ENCODE data around the gene NEMP1.
A peak's percentile ranks its signal among the peaks of the same experiment; 100 is the strongest.
"Not testable (repeated sequence)": the region's sequence is repeated elsewhere in the genome, so short reads cannot be mapped to it uniquely, and the experiment has no call there.

NEMP1 gene

DNA sequence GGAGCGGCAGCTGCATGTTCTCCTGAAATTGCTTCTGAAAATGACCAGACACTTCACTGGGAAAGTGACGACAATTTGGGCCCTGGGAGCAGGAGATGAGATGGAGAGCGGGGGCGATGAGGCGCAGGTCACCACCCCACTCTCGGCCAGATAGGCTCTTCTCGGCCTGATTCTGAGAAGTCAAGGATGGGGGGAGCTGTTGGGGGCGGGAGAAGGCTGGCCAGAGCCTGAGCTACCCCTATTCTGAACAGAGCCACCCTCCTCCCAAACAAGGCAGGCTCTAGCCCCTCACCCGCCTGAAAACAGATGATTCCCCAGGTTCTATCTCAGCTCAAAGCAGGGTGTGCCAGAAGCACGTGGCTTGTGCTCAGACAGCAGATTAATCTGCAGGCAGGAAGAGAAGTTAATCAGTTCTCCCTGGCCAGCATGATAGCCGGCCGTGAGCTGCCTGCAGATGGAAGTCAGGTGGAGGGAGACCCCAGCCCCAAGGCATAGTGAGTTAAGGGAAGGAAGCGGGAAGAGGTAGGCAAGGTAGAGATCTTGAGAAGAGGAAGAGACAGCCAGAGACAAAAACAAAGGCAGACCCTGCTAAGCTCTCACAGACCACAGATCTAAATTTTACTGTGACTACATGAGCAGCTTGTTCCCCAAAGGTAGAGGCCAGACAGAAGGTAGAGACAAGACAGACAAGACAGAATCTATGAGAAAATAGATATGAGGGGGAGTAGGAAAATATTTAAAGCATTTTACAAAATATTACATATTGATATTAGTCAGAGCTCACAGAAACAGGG, 51.4 kb downstream of the NEMP1 start:
- no peaks in the 10 kb centered on the region for H3K79me2 ChIP-seq (ENCODE audit: control insufficient read depth, insufficient read depth, low read length)
- H3K4ac ChIP-seq (ENCODE audit: low read depth, low read length), result no peak overlapping the region
- H3K9ac ChIP-seq (ENCODE audit: low read length), result peak overlapping the region; percentile 10
- peaks cover 2% of the 10 kb centered on the region for H3K4me1 ChIP-seq (ENCODE audit: control insufficient read depth, low read depth, low read length)
- no peak overlapping the region for H3K23ac ChIP-seq (ENCODE audit: low read length)
- H3K27me3 ChIP-seq (ENCODE audit: insufficient read depth, low read length, poor library complexity), result no peaks in the 10 kb centered on the region
- no peak overlapping the region for H4K8ac ChIP-seq (ENCODE audit: low read depth, low read length)
- H2BK15ac ChIP-seq (replicated peaks; ENCODE audit: low read depth), result no peak overlapping the region
- no peaks in the 10 kb centered on the region for H3K36me3 ChIP-seq (ENCODE audit: control insufficient read depth, insufficient read depth, low read length)
- no peak overlapping the region for H2BK5ac ChIP-seq (ENCODE audit: low read length)
- no CpG with 5 or more reads among the region's 13 CpGs for WGBS (ENCODE audit: extremely low coverage, insufficient coverage, low lambda C conversion rate)
- peak overlapping the region; percentile 31 for H3K56ac ChIP-seq (ENCODE audit: low read length)
- no peak overlapping the region for H3K18ac ChIP-seq (ENCODE audit: low read length)
- peak overlapping the region; percentile 30 for H2AK5ac ChIP-seq (ENCODE audit: low read length)
- H3K4me3 ChIP-seq (ENCODE audit: low read length), result no peak overlapping the region
- no peak overlapping the region for H4K5ac ChIP-seq (ENCODE audit: low read length)
- DNase-seq, result peak; percentile 48
- no peaks in the 10 kb centered on the region for H3K79me1 ChIP-seq (ENCODE audit: low read length)
- H2BK120ac ChIP-seq (ENCODE audit: low read depth, low read length), result no peak overlapping the region
- H3K4me2 ChIP-seq (ENCODE audit: low read length), result no peak overlapping the region
- no peak overlapping the region for H3K27ac ChIP-seq (ENCODE audit: low read depth, low read length)

DNA sequence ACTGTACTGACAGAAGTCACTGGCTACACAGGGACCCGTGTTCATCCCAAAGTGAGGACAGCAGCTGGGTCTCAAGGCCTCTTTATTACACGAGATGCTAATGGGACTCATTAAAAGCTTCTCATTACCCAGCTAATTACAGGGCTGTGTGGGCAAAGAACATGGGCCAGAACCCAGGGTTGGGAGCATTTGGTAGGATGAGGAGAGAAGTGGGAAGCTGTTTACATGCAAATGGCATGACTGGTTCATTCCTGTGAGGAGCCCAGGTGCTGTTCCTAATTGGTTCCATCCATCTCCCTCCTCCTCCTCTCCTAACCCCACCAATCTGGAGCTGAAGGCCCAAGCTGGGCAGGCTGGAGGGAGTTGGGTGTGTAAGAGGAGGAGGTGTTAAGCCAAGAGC, 53.4 kb downstream of the NEMP1 start:
- Histone ChIP-seq H3K4ac (ENCODE audit: low read depth, low read length) (no peak overlapping the region), H3K36me3 (ENCODE audit: control insufficient read depth, insufficient read depth, low read length) (no peaks in the 10 kb centered on the region), H2AK5ac (ENCODE audit: low read length) (no peak overlapping the region), H3K27ac (ENCODE audit: low read depth, low read length) (no peak overlapping the region), H3K27me3 (ENCODE audit: insufficient read depth, low read length, poor library complexity) (no peaks in the 10 kb centered on the region), H2BK5ac (ENCODE audit: low read length) (no peak overlapping the region), H3K4me2 (ENCODE audit: low read length) (no peak overlapping the region), H3K9ac (ENCODE audit: low read length) (no peak overlapping the region), H3K56ac (ENCODE audit: low read length) (no peak overlapping the region), H2BK120ac (ENCODE audit: low read depth, low read length) (no peak overlapping the region), H3K23ac (ENCODE audit: low read length) (no peak overlapping the region), H3K4me1 (ENCODE audit: control insufficient read depth, low read depth, low read length) (peaks cover 2% of the 10 kb centered on the region), H4K5ac (ENCODE audit: low read length) (no peak overlapping the region), H3K18ac (ENCODE audit: low read length) (no peak overlapping the region), H3K79me1 (ENCODE audit: low read length) (no peaks in the 10 kb centered on the region), H4K8ac (ENCODE audit: low read depth, low read length) (no peak overlapping the region), H2BK15ac (replicated peaks; ENCODE audit: low read depth) (no peak overlapping the region), H3K79me2 (ENCODE audit: control insufficient read depth, insufficient read depth, low read length) (no peaks in the 10 kb centered on the region), H3K4me3 (ENCODE audit: low read length) (no peak overlapping the region)
- no peak for DNase-seq
- WGBS (ENCODE audit: extremely low coverage, insufficient coverage, low lambda C conversion rate), result no CpG with 5 or more reads among the region's 2 CpGs

DNA sequence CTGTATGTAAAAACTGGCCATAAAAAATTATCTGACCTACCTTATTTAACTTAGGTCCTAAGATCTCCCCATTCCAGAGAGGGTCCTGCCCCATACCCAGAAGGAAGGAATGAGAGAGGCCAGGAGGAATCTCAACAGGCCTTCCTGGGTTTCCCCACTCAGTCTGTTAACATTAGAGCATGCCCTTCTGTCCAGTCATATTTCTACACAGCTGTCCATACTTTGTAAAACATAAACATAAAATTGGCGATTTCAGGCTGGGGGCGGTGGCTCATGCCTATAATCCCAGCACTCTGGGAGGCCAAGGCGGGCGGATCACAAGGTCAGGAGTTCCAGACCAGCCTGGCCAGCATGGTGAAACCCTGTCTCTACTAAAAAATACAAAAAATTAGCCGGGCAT, 56.3 kb downstream of the NEMP1 start:
- not testable (repeated sequence) for H3K4me3 ChIP-seq (ENCODE audit: low read length); H3K4me2 ChIP-seq (ENCODE audit: low read length); H3K27ac ChIP-seq (ENCODE audit: low read depth, low read length); H3K27me3 ChIP-seq (ENCODE audit: insufficient read depth, low read length, poor library complexity); H3K36me3 ChIP-seq (ENCODE audit: control insufficient read depth, insufficient read depth, low read length); H3K79me2 ChIP-seq (ENCODE audit: control insufficient read depth, insufficient read depth, low read length); H3K9ac ChIP-seq (ENCODE audit: low read length); H2BK120ac ChIP-seq (ENCODE audit: low read depth, low read length); H2BK15ac ChIP-seq (replicated peaks; ENCODE audit: low read depth); H2BK5ac ChIP-seq (ENCODE audit: low read length); H3K4ac ChIP-seq (ENCODE audit: low read depth, low read length); H3K4me1 ChIP-seq (ENCODE audit: control insufficient read depth, low read depth, low read length); H3K18ac ChIP-seq (ENCODE audit: low read length); H3K56ac ChIP-seq (ENCODE audit: low read length); DNase-seq; H2AK5ac ChIP-seq (ENCODE audit: low read length); H3K23ac ChIP-seq (ENCODE audit: low read length); H3K79me1 ChIP-seq (ENCODE audit: low read length); H4K8ac ChIP-seq (ENCODE audit: low read depth, low read length); H4K5ac ChIP-seq (ENCODE audit: low read length)
- no CpG with 5 or more reads among the region's 5 CpGs for WGBS (ENCODE audit: extremely low coverage, insufficient coverage, low lambda C conversion rate)

DNA sequence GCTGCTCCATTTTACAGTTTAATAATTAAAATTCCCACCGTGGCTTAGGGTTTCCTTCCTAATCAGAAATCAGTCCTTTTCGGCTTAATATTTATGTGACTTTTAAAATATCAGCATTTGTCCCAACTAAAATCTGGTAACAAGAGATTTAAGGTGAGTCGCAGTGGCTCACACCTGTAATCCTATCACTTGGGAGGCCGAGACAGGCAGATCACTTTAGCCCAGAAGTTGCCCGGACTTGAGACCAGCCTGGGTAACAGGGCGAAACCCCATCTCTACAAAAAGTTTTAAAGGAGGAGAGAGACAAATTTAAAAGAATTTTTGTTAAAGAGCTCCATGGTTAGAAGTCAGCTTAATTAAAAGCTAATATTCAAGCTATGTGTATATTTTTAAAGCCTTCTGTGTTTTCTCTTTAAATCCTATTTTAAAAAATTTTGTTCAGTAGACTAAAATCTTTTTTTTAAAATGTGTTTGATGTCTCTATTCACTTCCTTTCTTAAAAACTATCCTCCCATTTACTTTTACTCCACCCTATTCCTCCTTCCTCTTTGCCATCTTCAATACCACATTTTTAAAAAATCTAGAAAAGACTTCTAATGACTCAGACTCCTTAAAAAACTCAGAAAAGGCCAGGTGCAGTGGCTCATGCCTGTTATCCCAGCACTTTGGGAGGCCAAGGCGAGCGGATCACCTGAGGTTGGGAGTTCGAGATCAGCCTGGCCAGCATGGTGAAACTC, 58.4 kb downstream of the NEMP1 start:
- Histone ChIP-seq H4K8ac (ENCODE audit: low read depth, low read length) (no peak overlapping the region), H2AK5ac (ENCODE audit: low read length) (no peak overlapping the region), H3K56ac (ENCODE audit: low read length) (no peak overlapping the region), H2BK15ac (replicated peaks; ENCODE audit: low read depth) (no peak overlapping the region), H3K79me1 (ENCODE audit: low read length) (no peaks in the 10 kb centered on the region), H3K23ac (ENCODE audit: low read length) (no peak overlapping the region), H3K9ac (ENCODE audit: low read length) (no peak overlapping the region), H3K18ac (ENCODE audit: low read length) (no peak overlapping the region), H3K27ac (ENCODE audit: low read depth, low read length) (no peak overlapping the region), H3K36me3 (ENCODE audit: control insufficient read depth, insufficient read depth, low read length) (no peaks in the 10 kb centered on the region), H2BK5ac (ENCODE audit: low read length) (no peak overlapping the region), H3K4me3 (ENCODE audit: low read length) (no peak overlapping the region), H3K4me1 (ENCODE audit: control insufficient read depth, low read depth, low read length) (no peaks in the 10 kb centered on the region), H3K27me3 (ENCODE audit: insufficient read depth, low read length, poor library complexity) (no peaks in the 10 kb centered on the region), H3K4ac (ENCODE audit: low read depth, low read length) (no peak overlapping the region), H3K79me2 (ENCODE audit: control insufficient read depth, insufficient read depth, low read length) (no peaks in the 10 kb centered on the region), H4K5ac (ENCODE audit: low read length) (no peak overlapping the region), H3K4me2 (ENCODE audit: low read length) (no peak overlapping the region), H2BK120ac (ENCODE audit: low read depth, low read length) (no peak overlapping the region)
- no CpG with 5 or more reads among the region's 9 CpGs for WGBS (ENCODE audit: extremely low coverage, insufficient coverage, low lambda C conversion rate)
- no peak for DNase-seq

DNA sequence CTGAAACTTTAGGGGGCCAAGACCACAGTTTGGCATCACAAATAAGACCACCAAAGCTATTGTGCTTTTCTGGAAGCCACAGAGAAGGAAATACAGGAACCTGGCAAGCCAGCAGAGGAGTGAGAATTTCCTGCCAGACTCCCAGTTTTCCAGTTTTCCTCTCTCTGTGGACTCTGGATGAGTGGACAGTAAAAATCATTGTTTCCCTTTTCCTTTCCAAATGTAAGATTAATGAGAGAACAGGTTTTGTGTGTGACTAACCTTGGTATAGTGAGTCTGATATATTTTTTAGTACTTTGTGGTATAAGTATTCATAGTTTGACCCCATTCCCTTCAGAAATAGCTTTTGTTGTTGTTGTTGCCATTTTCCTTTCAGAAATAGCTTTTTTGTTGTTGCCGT, 59.7 kb downstream of the NEMP1 start:
- H3K56ac ChIP-seq (ENCODE audit: low read length), result no peak overlapping the region
- no peak overlapping the region for H2BK15ac ChIP-seq (replicated peaks; ENCODE audit: low read depth)
- no peak overlapping the region for H3K4me3 ChIP-seq (ENCODE audit: low read length)
- H3K79me2 ChIP-seq (ENCODE audit: control insufficient read depth, insufficient read depth, low read length), result no peaks in the 10 kb centered on the region
- H3K9ac ChIP-seq (ENCODE audit: low read length), result no peak overlapping the region
- no peak overlapping the region for H2BK120ac ChIP-seq (ENCODE audit: low read depth, low read length)
- H3K27me3 ChIP-seq (ENCODE audit: insufficient read depth, low read length, poor library complexity), result no peaks in the 10 kb centered on the region
- H3K4me1 ChIP-seq (ENCODE audit: control insufficient read depth, low read depth, low read length), result no peaks in the 10 kb centered on the region
- no peak for DNase-seq
- no peak overlapping the region for H4K5ac ChIP-seq (ENCODE audit: low read length)
- no peak overlapping the region for H2AK5ac ChIP-seq (ENCODE audit: low read length)
- no peaks in the 10 kb centered on the region for H3K36me3 ChIP-seq (ENCODE audit: control insufficient read depth, insufficient read depth, low read length)
- no peak overlapping the region for H3K4ac ChIP-seq (ENCODE audit: low read depth, low read length)
- no peak overlapping the region for H4K8ac ChIP-seq (ENCODE audit: low read depth, low read length)
- WGBS (ENCODE audit: extremely low coverage, insufficient coverage, low lambda C conversion rate), result no CpG with 5 or more reads among the region's 1 CpG
- no peak overlapping the region for H3K18ac ChIP-seq (ENCODE audit: low read length)
- H3K79me1 ChIP-seq (ENCODE audit: low read length), result no peaks in the 10 kb centered on the region
- no peak overlapping the region for H3K4me2 ChIP-seq (ENCODE audit: low read length)
- no peak overlapping the region for H2BK5ac ChIP-seq (ENCODE audit: low read length)
- no peak overlapping the region for H3K23ac ChIP-seq (ENCODE audit: low read length)
- no peak overlapping the region for H3K27ac ChIP-seq (ENCODE audit: low read depth, low read length)

All from mesendoderm (in vitro differentiated cells).